WTC11 (cell line): ENCODE measurements around the gene MED27. TPM values are rescaled to one million over a fixed set of nuclear protein-coding genes. Genes with fewer than 3 reads are reported as not detected.

Experiments
- ATAC-seq: fragments of 200-7000 bp; cut with Tn5 transposase; 2 replicates; pipeline ENCODE4 v1.10.0; 2021; ENCODE audit warnings: mild to moderate bottlenecking, moderate library complexity
- CTCF ChIA-PET: fragments of 300-600 bp; sonication (Branson Sonifier 250); formaldehyde crosslinking; loops from one replicate; lab custom pipeline; 2021; ENCODE audit warnings: antibody characterized with exemption; lab: Charles Lee
- POLR2A ChIA-PET: fragments of 350-600 bp; sonication (Branson Sonifier 250); formaldehyde crosslinking; loops from one replicate; lab custom pipeline; 2021; ENCODE audit warnings: antibody characterized with exemption; lab: Charles Lee
- DNase-seq: peaks from one replicate; pipeline ENCODE4 v3.0.0; 2021; ENCODE audit warnings: low spot score
- H3K27ac Mint-ChIP-seq: 2 replicates; pipeline ENCODE4 v1.8.0; 2021; ENCODE audit warnings: mixed read lengths
- H3K27me3 Mint-ChIP-seq: 2 replicates; pipeline ENCODE4 v1.8.0; 2021; ENCODE audit warnings: low read depth, mild to moderate bottlenecking, moderate library complexity, mixed read lengths
- H3K36me3 Mint-ChIP-seq: 2 replicates; pipeline ENCODE4 v1.8.0; 2021; ENCODE audit warnings: mixed read lengths
- H3K4me1 Mint-ChIP-seq: 2 replicates; pipeline ENCODE4 v1.8.0; 2022; ENCODE audit warnings: mixed read lengths
- H3K4me3 Mint-ChIP-seq: 2 replicates; pipeline ENCODE4 v1.8.0; 2021; ENCODE audit warnings: mild to moderate bottlenecking, moderate library complexity, mixed read lengths
- H3K9me3 Mint-ChIP-seq: 2 replicates; pipeline ENCODE4 v1.8.0; 2021; ENCODE audit warnings: mixed read lengths
- CREB1 ChIP-seq: sonication (generic); formaldehyde crosslinking; IDR thresholded peaks from 2 replicates; pipeline ENCODE4 v1.8.0; 2023; ENCODE audit warnings: mild to moderate bottlenecking, missing genetic modification reagents
- ELF4 ChIP-seq: sonication (generic); formaldehyde crosslinking; IDR thresholded peaks from 2 replicates; pipeline ENCODE4 v1.8.1; 2022; ENCODE audit warnings: low read depth, mild to moderate bottlenecking, moderate library complexity, missing genetic modification reagents
- FOXJ3 ChIP-seq: sonication (generic); formaldehyde crosslinking; IDR thresholded peaks from 2 replicates; pipeline ENCODE4 v1.9.0; 2021; ENCODE audit warnings: missing genetic modification reagents, mild to moderate bottlenecking, borderline replicate concordance
- JUN ChIP-seq: sonication (generic); formaldehyde crosslinking; IDR thresholded peaks from 2 replicates; pipeline ENCODE4 v1.8.0; 2023; ENCODE audit warnings: mild to moderate bottlenecking, missing genetic modification reagents
- NFATC4 ChIP-seq: fragments of 250-450 bp; sonication (Bioruptor Pico); IDR thresholded peaks from 2 replicates; pipeline ENCODE4 v1.9.0; 2021; ENCODE audit warnings: mild to moderate bottlenecking
- SMAD3 ChIP-seq: sonication (generic); formaldehyde crosslinking; IDR thresholded peaks from 2 replicates; pipeline ENCODE4 v1.8.0; 2022; ENCODE audit warnings: missing genetic modification reagents, mild to moderate bottlenecking, borderline replicate concordance
- SOX15 ChIP-seq: fragments of 250-450 bp; sonication (Bioruptor Pico); IDR thresholded peaks from 2 replicates; pipeline ENCODE4 v1.9.0; 2021; ENCODE audit warnings: mild to moderate bottlenecking
- TEAD1 ChIP-seq: sonication (generic); formaldehyde crosslinking; IDR thresholded peaks from 2 replicates; pipeline ENCODE4 v1.8.0; 2022; ENCODE audit warnings: mild to moderate bottlenecking, missing genetic modification reagents
- TEAD4 ChIP-seq: sonication (generic); formaldehyde crosslinking; IDR thresholded peaks from 2 replicates; pipeline ENCODE4 v1.8.0; 2022; ENCODE audit warnings: mild to moderate bottlenecking, missing genetic modification reagents
- ZNF416 ChIP-seq: fragments of 250-450 bp; sonication (Bioruptor Pico); IDR thresholded peaks from 2 replicates; pipeline ENCODE4 v1.9.0; 2021; ENCODE audit warnings: mild to moderate bottlenecking, inconsistent platforms
- ZNF423 ChIP-seq: fragments of 250-450 bp; sonication (Bioruptor Pico); IDR thresholded peaks from 2 replicates; pipeline ENCODE4 v2.1.2; 2022; ENCODE audit warnings: mild to moderate bottlenecking, moderate library complexity
- total RNA-seq: library from RNA; stranded (reverse); gene quantifications from 3 replicates; pipeline ENCODE4 v1.2.3, GENCODE V29; 2021
- TF ChIP-seq, protein P1 (sequence below): sonication (generic); formaldehyde crosslinking; IDR thresholded peaks from 2 replicates; pipeline ENCODE4 v1.8.1; 2023; ENCODE audit warnings: mild to moderate bottlenecking, moderate library complexity, missing genetic modification reagents
- TF ChIP-seq, protein P2 (sequence below): sonication (generic); formaldehyde crosslinking; IDR thresholded peaks from 2 replicates; pipeline ENCODE4 v1.8.0; 2023; ENCODE audit warnings: missing genetic modification reagents
- TF ChIP-seq, protein P3 (sequence below): fragments of 250-450 bp; sonication (Bioruptor Pico); IDR thresholded peaks from 2 replicates; pipeline ENCODE4 v1.8.0; 2021; ENCODE audit warnings: mild to moderate bottlenecking
- TF ChIP-seq, protein P4 (sequence below): sonication (generic); formaldehyde crosslinking; IDR thresholded peaks from 2 replicates; pipeline ENCODE4 v1.8.0; 2022; ENCODE audit warnings: missing genetic modification reagents
- TF ChIP-seq, protein P5 (sequence below): sonication (generic); formaldehyde crosslinking; IDR thresholded peaks from 2 replicates; pipeline ENCODE4 v1.8.1; 2023; ENCODE audit warnings: mild to moderate bottlenecking, missing genetic modification reagents
- TF ChIP-seq, protein P6 (sequence below): sonication (generic); formaldehyde crosslinking; IDR thresholded peaks from 2 replicates; pipeline ENCODE4 v1.8.1; 2022; ENCODE audit warnings: low read depth, missing genetic modification reagents, borderline replicate concordance
- TF ChIP-seq, protein P7 (sequence below): fragments of 250-450 bp; sonication (Bioruptor Pico); IDR thresholded peaks from 2 replicates; pipeline ENCODE4 v1.9.0; 2021; ENCODE audit warnings: mild to moderate bottlenecking, borderline replicate concordance

Gene MED27
- total RNA-seq, 1 experiment from 2014 or later = 27.9 TPM

DNA sequence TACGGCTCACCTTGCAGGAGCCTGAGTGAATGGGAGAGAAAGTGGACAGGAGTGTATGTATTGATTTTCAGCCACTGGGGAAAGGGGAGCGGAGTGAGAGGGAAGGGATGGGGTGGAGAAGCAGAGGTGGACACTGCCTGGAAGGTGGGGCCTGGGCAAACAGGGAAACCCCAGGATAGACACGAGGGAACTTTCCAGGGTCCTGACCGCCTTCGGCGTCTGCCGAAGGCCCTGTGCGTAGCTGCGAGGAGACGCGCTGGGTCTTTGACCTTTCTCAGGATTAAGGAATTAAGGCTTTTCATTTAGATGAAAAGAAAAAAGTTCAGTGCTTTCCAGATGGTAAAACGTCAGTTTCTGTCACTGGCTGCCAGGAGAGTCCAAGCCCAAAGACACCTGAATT, 205.2 kb downstream of the MED27 start (continued):
- TF ChIP-seq, protein P1, sequence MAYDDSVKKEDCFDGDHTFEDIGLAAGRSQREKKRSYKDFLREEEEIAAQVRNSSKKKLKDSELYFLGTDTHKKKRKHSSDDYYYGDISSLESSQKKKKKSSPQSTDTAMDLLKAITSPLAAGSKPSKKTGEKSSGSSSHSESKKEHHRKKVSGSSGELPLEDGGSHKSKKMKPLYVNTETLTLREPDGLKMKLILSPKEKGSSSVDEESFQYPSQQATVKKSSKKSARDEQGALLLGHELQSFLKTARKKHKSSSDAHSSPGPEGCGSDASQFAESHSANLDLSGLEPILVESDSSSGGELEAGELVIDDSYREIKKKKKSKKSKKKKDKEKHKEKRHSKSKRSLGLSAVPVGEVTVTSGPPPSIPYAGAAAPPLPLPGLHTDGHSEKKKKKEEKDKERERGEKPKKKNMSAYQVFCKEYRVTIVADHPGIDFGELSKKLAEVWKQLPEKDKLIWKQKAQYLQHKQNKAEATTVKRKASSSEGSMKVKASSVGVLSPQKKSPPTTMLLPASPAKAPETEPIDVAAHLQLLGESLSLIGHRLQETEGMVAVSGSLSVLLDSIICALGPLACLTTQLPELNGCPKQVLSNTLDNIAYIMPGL (CRISPR knock-in tag) = no peak
- TF ChIP-seq JUN (CRISPR knock-in tag) (no peak), NFATC4 (CRISPR knock-in tag) (no peak), SOX15 (CRISPR knock-in tag) (no peak), ZNF416 (no peak)
- TF ChIP-seq, protein P2, sequence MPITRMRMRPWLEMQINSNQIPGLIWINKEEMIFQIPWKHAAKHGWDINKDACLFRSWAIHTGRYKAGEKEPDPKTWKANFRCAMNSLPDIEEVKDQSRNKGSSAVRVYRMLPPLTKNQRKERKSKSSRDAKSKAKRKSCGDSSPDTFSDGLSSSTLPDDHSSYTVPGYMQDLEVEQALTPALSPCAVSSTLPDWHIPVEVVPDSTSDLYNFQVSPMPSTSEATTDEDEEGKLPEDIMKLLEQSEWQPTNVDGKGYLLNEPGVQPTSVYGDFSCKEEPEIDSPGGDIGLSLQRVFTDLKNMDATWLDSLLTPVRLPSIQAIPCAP (CRISPR knock-in tag) = no peak

DNA sequence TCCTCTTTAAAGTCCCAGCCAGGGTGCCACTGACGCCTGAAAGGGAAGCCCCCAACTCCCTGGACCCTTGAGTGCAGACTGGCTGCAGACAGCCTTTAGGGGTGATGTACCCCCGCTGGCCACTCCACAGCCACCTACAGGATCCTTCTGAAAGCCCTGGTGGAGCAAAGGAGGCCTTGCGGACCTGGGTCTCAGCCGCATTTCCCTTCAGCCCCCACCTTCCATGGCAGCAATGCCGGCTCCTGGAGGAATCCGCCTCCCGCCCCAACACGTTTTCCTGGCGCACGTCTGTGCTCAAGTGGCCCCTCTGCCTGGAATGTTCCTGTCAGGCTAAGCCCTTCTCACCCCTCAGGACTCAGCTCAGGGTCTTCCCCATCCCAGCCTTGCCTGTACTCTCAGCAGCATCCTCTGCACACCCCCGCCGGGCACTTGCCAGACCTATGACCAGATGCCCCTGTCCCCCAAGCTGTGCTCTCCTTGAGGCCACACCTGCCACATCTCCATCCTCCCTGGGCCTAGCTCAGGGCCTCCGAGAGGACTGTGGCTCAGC, 205.7 kb downstream of the MED27 start:
- ChIA-PET POLR2A (interaction anchor here (0.5 kb wide), 1 partner anchor 1920 kb away, joined by 5 read pairs; no protein-coding TSS in a partner anchor), CTCF (interaction anchor here (1.0 to 4.5 kb wide), 3 partner anchors 69 to 147 kb away, joined by 3 to 21 read pairs (median 4); no protein-coding TSS in a partner anchor)
- no peaks in the 10 kb centered on the region for H3K27me3 Mint-ChIP-seq
- H3K27ac Mint-ChIP-seq = no peak overlapping the region
- peaks cover 24% of the 10 kb centered on the region for H3K4me1 Mint-ChIP-seq
- TF ChIP-seq, protein P3, sequence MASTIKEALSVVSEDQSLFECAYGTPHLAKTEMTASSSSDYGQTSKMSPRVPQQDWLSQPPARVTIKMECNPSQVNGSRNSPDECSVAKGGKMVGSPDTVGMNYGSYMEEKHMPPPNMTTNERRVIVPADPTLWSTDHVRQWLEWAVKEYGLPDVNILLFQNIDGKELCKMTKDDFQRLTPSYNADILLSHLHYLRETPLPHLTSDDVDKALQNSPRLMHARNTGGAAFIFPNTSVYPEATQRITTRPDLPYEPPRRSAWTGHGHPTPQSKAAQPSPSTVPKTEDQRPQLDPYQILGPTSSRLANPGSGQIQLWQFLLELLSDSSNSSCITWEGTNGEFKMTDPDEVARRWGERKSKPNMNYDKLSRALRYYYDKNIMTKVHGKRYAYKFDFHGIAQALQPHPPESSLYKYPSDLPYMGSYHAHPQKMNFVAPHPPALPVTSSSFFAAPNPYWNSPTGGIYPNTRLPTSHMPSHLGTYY (CRISPR knock-in tag) = no peak
- TF ChIP-seq CREB1 (no peak), TEAD1 (CRISPR knock-in tag) (no peak), TEAD4 (no peak)
- TF ChIP-seq, protein P4, sequence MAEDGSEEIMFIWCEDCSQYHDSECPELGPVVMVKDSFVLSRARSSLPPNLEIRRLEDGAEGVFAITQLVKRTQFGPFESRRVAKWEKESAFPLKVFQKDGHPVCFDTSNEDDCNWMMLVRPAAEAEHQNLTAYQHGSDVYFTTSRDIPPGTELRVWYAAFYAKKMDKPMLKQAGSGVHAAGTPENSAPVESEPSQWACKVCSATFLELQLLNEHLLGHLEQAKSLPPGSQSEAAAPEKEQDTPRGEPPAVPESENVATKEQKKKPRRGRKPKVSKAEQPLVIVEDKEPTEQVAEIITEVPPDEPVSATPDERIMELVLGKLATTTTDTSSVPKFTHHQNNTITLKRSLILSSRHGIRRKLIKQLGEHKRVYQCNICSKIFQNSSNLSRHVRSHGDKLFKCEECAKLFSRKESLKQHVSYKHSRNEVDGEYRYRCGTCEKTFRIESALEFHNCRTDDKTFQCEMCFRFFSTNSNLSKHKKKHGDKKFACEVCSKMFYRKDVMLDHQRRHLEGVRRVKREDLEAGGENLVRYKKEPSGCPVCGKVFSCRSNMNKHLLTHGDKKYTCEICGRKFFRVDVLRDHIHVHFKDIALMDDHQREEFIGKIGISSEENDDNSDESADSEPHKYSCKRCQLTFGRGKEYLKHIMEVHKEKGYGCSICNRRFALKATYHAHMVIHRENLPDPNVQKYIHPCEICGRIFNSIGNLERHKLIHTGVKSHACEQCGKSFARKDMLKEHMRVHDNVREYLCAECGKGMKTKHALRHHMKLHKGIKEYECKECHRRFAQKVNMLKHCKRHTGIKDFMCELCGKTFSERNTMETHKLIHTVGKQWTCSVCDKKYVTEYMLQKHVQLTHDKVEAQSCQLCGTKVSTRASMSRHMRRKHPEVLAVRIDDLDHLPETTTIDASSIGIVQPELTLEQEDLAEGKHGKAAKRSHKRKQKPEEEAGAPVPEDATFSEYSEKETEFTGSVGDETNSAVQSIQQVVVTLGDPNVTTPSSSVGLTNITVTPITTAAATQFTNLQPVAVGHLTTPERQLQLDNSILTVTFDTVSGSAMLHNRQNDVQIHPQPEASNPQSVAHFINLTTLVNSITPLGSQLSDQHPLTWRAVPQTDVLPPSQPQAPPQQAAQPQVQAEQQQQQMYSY = no peak
- TF ChIP-seq, protein P5, sequence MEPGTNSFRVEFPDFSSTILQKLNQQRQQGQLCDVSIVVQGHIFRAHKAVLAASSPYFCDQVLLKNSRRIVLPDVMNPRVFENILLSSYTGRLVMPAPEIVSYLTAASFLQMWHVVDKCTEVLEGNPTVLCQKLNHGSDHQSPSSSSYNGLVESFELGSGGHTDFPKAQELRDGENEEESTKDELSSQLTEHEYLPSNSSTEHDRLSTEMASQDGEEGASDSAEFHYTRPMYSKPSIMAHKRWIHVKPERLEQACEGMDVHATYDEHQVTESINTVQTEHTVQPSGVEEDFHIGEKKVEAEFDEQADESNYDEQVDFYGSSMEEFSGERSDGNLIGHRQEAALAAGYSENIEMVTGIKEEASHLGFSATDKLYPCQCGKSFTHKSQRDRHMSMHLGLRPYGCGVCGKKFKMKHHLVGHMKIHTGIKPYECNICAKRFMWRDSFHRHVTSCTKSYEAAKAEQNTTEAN = no peak
- TF ChIP-seq, protein P6, sequence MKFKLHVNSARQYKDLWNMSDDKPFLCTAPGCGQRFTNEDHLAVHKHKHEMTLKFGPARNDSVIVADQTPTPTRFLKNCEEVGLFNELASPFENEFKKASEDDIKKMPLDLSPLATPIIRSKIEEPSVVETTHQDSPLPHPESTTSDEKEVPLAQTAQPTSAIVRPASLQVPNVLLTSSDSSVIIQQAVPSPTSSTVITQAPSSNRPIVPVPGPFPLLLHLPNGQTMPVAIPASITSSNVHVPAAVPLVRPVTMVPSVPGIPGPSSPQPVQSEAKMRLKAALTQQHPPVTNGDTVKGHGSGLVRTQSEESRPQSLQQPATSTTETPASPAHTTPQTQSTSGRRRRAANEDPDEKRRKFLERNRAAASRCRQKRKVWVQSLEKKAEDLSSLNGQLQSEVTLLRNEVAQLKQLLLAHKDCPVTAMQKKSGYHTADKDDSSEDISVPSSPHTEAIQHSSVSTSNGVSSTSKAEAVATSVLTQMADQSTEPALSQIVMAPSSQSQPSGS (CRISPR knock-in tag) = no peak
- no peak overlapping the region for H3K4me3 Mint-ChIP-seq
- no peaks in the 10 kb centered on the region for H3K36me3 Mint-ChIP-seq
- ATAC-seq (no peak), DNase-seq (no peak)
- no peaks in the 10 kb centered on the region for H3K9me3 Mint-ChIP-seq

DNA sequence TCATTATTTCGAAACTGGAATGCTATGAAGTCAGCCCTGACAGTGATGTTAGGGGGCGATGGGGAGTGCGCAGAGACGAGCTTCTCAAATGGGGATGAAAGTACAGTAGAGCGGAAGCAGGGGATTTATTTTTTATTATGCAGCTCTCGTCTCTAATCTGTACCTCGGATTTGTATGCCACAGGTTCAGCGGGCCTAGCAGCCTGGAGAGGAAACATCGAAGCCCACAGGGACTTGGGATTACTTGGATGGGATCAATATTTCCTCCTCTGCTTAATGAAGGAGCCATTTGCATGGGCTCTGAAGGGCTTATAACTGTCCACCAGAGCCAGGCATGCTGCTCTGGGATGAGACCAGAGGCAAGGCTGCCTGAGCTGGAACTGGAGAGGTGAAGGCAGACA, 206.3 kb downstream of the MED27 start:
- H3K4me3 Mint-ChIP-seq = no peak overlapping the region
- peaks cover 28% of the 10 kb centered on the region for H3K4me1 Mint-ChIP-seq
- no peak for TF ChIP-seq SMAD3 (CRISPR knock-in tag)
- TF ChIP-seq, protein P7, sequence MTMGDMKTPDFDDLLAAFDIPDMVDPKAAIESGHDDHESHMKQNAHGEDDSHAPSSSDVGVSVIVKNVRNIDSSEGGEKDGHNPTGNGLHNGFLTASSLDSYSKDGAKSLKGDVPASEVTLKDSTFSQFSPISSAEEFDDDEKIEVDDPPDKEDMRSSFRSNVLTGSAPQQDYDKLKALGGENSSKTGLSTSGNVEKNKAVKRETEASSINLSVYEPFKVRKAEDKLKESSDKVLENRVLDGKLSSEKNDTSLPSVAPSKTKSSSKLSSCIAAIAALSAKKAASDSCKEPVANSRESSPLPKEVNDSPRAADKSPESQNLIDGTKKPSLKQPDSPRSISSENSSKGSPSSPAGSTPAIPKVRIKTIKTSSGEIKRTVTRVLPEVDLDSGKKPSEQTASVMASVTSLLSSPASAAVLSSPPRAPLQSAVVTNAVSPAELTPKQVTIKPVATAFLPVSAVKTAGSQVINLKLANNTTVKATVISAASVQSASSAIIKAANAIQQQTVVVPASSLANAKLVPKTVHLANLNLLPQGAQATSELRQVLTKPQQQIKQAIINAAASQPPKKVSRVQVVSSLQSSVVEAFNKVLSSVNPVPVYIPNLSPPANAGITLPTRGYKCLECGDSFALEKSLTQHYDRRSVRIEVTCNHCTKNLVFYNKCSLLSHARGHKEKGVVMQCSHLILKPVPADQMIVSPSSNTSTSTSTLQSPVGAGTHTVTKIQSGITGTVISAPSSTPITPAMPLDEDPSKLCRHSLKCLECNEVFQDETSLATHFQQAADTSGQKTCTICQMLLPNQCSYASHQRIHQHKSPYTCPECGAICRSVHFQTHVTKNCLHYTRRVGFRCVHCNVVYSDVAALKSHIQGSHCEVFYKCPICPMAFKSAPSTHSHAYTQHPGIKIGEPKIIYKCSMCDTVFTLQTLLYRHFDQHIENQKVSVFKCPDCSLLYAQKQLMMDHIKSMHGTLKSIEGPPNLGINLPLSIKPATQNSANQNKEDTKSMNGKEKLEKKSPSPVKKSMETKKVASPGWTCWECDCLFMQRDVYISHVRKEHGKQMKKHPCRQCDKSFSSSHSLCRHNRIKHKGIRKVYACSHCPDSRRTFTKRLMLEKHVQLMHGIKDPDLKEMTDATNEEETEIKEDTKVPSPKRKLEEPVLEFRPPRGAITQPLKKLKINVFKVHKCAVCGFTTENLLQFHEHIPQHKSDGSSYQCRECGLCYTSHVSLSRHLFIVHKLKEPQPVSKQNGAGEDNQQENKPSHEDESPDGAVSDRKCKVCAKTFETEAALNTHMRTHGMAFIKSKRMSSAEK (CRISPR knock-in tag) = no peak
- TF ChIP-seq FOXJ3 = no peak
- TF ChIP-seq ZNF423 (CRISPR knock-in tag) = no peak
- TF ChIP-seq ELF4 = no peak
- POLR2A ChIA-PET = interaction anchor here (0.5 kb wide), 1 partner anchor 1921 kb away, joined by 5 read pairs; no protein-coding TSS in a partner anchor
- no peaks in the 10 kb centered on the region for H3K36me3 Mint-ChIP-seq
- H3K27ac Mint-ChIP-seq = no peak overlapping the region
- CTCF ChIA-PET = interaction anchor here (1.0 to 4.5 kb wide), 5 partner anchors 14 to 296 kb away, joined by 3 to 21 read pairs (median 4); no protein-coding TSS in a partner anchor
- no peak for ATAC-seq
- no peaks in the 10 kb centered on the region for H3K27me3 Mint-ChIP-seq
- no peak for DNase-seq
- no peaks in the 10 kb centered on the region for H3K9me3 Mint-ChIP-seq
